BLaER1 treated with 17β-estradiol and CSF1 and Interleukin-3, amounts not matched to agents 10 nM and 100 nM (cell line): ENCODE data around the gene TRAF3IP1.

Experiments used
- H3K27ac ChIP-seq, 11 experiments: shearing (Covaris generic); formaldehyde crosslinking; 2 replicates each; pipeline ENCODE4 v1.8.1; 2022
- H3K27me3 ChIP-seq, 11 experiments: shearing (Covaris generic); formaldehyde crosslinking; 2 replicates each; pipeline ENCODE4 v1.8.1; 2022
- H3K36me3 ChIP-seq, 11 experiments: shearing (Covaris generic); formaldehyde crosslinking; 2 replicates each; pipeline ENCODE4 v1.8.1; 2022
- H3K4me1 ChIP-seq, 10 experiments: shearing (Covaris generic); formaldehyde crosslinking; 2 replicates each; pipeline ENCODE4 v1.8.1; 2022
- H3K4me2 ChIP-seq, 11 experiments: shearing (Covaris generic); formaldehyde crosslinking; 2 replicates each; pipeline ENCODE4 v1.8.1; 2022
- H3K4me3 ChIP-seq, 10 experiments: shearing (Covaris generic); formaldehyde crosslinking; 2 replicates each; pipeline ENCODE4 v1.8.1; 2022
- H3K9ac ChIP-seq, 11 experiments: shearing (Covaris generic); formaldehyde crosslinking; 2 replicates each; pipeline ENCODE4 v1.8.1; 2022
- H3K9me3 ChIP-seq, 11 experiments: shearing (Covaris generic); formaldehyde crosslinking; replicated peaks in 1 of 11; 2 replicates each; pipeline ENCODE4 v1.8.1; 2022
- H4K20me1 ChIP-seq, 11 experiments: shearing (Covaris generic); formaldehyde crosslinking; 2 replicates each; pipeline ENCODE4 v1.8.1; 2022
- Cebpa-rat ChIP-seq, 11 experiments: shearing (Covaris generic); IDR thresholded peaks; 2 replicates each; pipeline ENCODE4 v1.8.1; 2022

The TRAF3IP1 gene

DNA sequence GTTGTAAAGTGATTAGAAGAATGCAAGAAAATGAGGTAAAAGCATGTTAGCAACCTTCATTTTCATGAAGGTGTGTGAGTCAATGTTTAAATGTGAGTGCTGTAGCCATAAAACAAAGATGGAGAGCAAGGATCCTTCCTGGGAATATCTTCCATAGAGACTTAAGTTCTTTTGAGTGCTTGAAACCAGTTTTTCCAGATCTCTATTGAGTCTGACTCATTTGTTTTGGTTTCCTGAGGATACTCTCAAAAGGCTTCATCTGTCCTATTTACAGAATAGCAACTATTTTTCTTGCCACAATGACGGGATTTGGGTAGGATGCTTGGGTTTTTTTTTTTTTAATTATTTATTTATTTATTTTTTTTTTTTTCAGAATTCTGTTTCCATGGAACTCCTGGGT lies 60.5 kb downstream of the TRAF3IP1 start:
- Histone ChIP-seq H3K36me3 (peaks cover 9 to 31% (median 22%) of the 10 kb centered on the region in 11 experiments), H3K27me3 (peaks cover 0 to 19% (median 0%) of the 10 kb centered on the region in 11 experiments; a peak in 2 of 22 replicates), H3K4me3 (no peak overlapping the region), H3K9ac (no peak overlapping the region), H3K27ac (no peak overlapping the region), H4K20me1 (no peaks in the 10 kb centered on the region; a peak in 1 of 22 replicates), H3K4me2 (peak overlapping the region; percentile 28 to 72 (median 65); a peak in 21 of 22 replicates), H3K9me3 (peaks cover 15 to 47% (median 29%) of the 10 kb centered on the region in 11 experiments), H3K4me1 (peaks cover 36 to 59% (median 46%) of the 10 kb centered on the region in 10 experiments)
- TF ChIP-seq Cebpa-rat (IDR thresholded peaks at IDR 0.05), result no peak

DNA sequence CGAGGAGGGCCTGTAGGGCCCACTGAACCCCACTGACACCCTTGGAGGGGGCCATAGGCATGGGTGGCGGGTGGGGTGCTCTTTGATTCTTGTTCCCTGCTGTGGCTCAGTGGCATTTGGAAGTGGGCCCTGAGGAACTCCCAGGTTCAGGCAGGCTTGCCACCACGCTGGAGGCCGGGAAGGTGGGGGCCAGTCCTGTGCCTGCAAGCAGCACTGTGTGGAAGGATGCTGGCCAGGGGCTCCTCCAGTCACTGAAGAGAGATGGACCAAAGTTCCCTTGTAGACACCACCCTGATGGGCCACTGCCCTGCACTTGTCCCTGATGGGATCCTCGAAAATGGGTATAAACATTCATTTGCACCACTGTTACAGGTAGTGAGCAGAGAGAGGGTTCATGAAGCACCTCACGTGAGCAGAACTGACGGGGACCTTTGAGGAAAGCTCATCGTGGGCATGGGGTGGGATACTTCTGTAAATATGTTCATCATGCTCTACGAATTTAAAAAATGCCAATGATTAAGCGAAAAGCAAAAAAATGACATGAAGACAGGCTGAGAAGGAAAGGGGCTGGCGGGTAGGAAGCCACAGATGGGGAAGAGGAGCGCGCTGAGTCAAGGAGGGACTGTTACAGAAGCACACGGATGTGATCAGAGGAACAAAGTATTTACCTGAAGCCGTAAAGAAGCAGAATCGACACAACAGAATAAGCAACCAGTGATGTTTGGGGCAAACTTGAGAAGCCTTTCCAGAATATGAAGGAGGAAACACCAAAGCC lies 61.2 kb downstream of the TRAF3IP1 start:
- H3K4me2 ChIP-seq, result peak overlapping the region in 5 of 11 experiments; percentile 18 to 65 (median 26); a peak in 6 of 22 replicates
- H3K4me3 ChIP-seq, result no peak overlapping the region
- no peaks in the 10 kb centered on the region; a peak in 1 of 22 replicates for H4K20me1 ChIP-seq
- 0 out of 22 replicates have a peak overlapping the region, but pooled peaks of 1 of the 11 experiments have one; percentile 23 for H3K27ac ChIP-seq
- TF ChIP-seq Cebpa-rat (IDR thresholded peaks at IDR 0.05), result no peak
- peaks cover 0 to 17% (median 0%) of the 10 kb centered on the region in 11 experiments; a peak in 2 of 22 replicates for H3K27me3 ChIP-seq
- H3K4me1 ChIP-seq, result peaks cover 36 to 52% (median 43%) of the 10 kb centered on the region in 10 experiments
- peaks cover 9 to 31% (median 22%) of the 10 kb centered on the region in 11 experiments for H3K36me3 ChIP-seq
- no peak overlapping the region for H3K9ac ChIP-seq
- peaks cover 15 to 46% (median 27%) of the 10 kb centered on the region in 11 experiments for H3K9me3 ChIP-seq

DNA sequence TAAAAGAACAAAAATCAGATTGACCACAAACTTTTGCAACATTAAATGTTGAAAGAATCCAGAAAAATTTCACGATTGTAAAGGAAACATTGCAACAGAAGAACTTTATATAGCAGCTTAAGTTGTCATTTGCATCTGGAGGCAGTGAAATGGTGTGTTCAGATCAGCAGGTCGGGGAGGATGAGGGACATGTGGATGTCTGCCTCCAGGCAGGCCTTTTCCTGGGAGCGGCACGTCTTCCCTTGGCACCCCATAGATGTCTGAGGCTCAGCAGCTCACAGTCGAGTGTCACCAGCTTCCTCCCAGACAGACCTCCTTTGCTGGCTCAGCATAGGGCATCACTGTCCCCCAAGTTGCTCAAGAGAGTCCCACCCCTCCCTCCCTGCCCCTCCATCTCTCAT lies 62.1 kb downstream of the TRAF3IP1 start:
- H3K4me1 ChIP-seq, result peaks cover 28 to 43% (median 35%) of the 10 kb centered on the region in 10 experiments
- H3K36me3 ChIP-seq, result peaks cover 9 to 31% (median 22%) of the 10 kb centered on the region in 11 experiments
- no peak overlapping the region for H3K9ac ChIP-seq
- no peaks in the 10 kb centered on the region; a peak in 1 of 22 replicates for H4K20me1 ChIP-seq
- 0 out of 22 replicates have a peak overlapping the region, but pooled peaks of 3 of the 11 experiments have one; percentile 22 to 65 (median 36) for H3K4me2 ChIP-seq
- H3K9me3 ChIP-seq, result peaks cover 15 to 46% (median 27%) of the 10 kb centered on the region in 11 experiments
- no peak for TF ChIP-seq Cebpa-rat (IDR thresholded peaks at IDR 0.05)
- peaks cover 0 to 17% (median 0%) of the 10 kb centered on the region in 11 experiments; a peak in 2 of 22 replicates for H3K27me3 ChIP-seq
- no peak overlapping the region for H3K4me3 ChIP-seq
- no peak overlapping the region for H3K27ac ChIP-seq

DNA sequence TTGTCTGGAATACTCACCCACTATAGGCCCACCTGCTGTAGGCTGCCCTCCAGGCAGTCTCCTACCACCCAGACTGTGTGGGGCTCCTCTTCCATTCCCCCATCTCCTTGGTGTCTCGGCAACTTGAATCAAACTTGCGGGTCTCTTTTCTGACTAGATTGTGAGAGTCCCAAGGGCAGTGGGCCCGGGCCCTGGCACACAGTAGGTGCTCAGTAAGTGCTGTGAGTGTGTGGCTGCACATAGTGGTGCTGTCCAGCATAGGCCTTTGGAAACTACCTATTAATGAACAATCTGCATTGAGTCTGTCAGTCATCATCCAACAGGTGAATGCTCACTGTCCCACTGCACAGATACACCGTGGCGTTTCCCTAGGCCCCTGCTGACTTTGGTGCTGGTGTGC lies 62.8 kb downstream of the TRAF3IP1 start:
- Histone ChIP-seq H3K9me3 (peaks cover 15 to 46% (median 27%) of the 10 kb centered on the region in 11 experiments), H3K9ac (no peak overlapping the region), H3K36me3 (peaks cover 9 to 31% (median 22%) of the 10 kb centered on the region in 11 experiments), H3K4me3 (no peak overlapping the region; a peak in 1 of 20 replicates), H4K20me1 (no peaks in the 10 kb centered on the region; a peak in 1 of 22 replicates), H3K27ac (no peak overlapping the region), H3K4me2 (no peak overlapping the region), H3K4me1 (peaks cover 26 to 39% (median 29%) of the 10 kb centered on the region in 10 experiments), H3K27me3 (peaks cover 0 to 17% (median 0%) of the 10 kb centered on the region in 11 experiments; a peak in 2 of 22 replicates)
- TF ChIP-seq Cebpa-rat (IDR thresholded peaks at IDR 0.05), result no peak

DNA sequence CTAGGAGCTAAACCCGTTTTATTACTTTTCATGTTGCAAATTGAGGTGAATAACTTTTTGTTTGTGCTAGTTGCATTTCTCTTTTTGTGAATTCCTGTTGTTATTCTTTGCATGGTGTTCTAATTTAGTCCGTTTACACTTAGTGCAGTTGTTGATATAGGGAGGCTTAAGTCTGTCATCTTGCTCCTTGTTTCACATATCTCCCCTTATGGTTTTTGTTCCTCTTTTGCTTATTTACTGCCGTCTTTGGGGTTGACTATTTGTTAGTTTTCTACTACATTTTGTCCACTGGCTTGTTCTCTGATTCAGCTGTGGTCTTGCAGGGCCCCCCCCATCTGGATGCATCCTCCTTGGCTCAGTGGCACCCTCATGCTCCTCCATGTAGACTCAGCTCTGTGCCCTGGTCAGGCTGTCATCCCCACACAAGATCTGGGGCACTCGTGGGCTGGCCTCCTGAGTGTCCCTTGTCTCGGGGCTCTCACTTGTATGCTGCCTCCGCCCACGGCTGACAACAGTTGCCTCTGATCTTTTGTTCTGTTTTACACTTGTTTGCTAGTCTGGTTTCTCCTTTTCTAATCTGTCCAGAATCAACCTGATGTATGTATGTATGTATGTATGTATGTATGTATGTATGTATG lies 63.5 kb downstream of the TRAF3IP1 start:
- Histone ChIP-seq H3K4me3 (no peak overlapping the region), H3K9ac (no peak overlapping the region)

DNA sequence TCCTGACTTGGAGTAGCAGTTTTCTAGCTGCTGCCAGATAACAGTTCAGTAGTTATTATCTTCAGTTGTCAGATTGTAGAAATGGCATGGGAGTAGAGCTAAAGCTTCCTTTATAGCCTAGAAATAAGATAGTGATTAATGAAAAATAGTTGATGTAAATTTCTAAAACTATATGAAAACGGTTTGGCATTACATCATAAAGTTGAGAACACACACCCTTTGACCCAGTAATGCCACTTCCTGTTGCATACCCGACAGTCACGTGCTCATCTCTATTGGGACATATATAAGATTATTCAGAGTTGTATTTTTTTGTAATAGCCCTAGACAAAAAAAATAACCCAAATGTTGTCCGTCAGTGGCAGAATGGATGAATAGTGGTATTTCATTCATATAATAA lies 67.0 kb downstream of the TRAF3IP1 start:
- no peak overlapping the region for H3K9ac ChIP-seq
- TF ChIP-seq Cebpa-rat (IDR thresholded peaks at IDR 0.05), result no peak

More for the DNA sequence above, 63.5 kb downstream of the TRAF3IP1 start:
- H4K20me1 ChIP-seq, result no peaks in the 10 kb centered on the region; a peak in 1 of 22 replicates
- H3K9me3 ChIP-seq, result peaks cover 15 to 42% (median 27%) of the 10 kb centered on the region in 11 experiments
- peaks cover 9 to 34% (median 23%) of the 10 kb centered on the region in 11 experiments for H3K36me3 ChIP-seq
- no peak for TF ChIP-seq Cebpa-rat (IDR thresholded peaks at IDR 0.05)
- peaks cover 19 to 36% (median 25%) of the 10 kb centered on the region in 10 experiments for H3K4me1 ChIP-seq
- no peak overlapping the region for H3K4me2 ChIP-seq
- H3K27ac ChIP-seq, result no peak overlapping the region
- peaks cover 0 to 12% (median 0%) of the 10 kb centered on the region in 11 experiments; a peak in 2 of 22 replicates for H3K27me3 ChIP-seq

DNA sequence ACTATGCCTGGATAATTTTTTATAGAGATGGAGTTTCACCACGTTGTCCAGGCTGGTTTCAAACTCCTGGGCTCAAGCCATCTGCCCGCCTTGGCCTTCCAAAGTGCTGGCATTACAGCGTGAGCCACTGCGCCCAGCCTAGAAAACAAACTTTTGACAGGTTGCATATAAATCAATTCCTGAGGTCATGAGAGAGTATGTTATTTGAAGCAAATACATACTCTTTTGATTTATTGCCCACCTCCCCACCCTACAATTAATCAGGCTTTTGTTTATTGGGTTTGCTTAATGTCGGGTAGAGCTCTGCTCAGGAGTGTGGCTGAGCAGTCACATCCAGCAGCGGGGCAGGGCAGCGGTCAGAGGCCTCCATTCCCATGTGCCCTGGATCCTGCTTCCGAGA lies 68.5 kb downstream of the TRAF3IP1 start:
- Histone ChIP-seq H3K27ac (no peak overlapping the region), H4K20me1 (no peaks in the 10 kb centered on the region), H3K27me3 (no peaks in the 10 kb centered on the region), H3K4me3 (no peak overlapping the region), H3K36me3 (peaks cover 0 to 7% (median 3%) of the 10 kb centered on the region in 11 experiments; a peak in 6 of 22 replicates), H3K4me2 (no peak overlapping the region), H3K9ac (no peak overlapping the region), H3K9me3 (peaks cover 3 to 9% (median 5%) of the 10 kb centered on the region in 11 experiments; a peak in 19 of 22 replicates), H3K4me1 (peaks cover 0 to 7% (median 0%) of the 10 kb centered on the region in 10 experiments; a peak in 3 of 20 replicates)
- TF ChIP-seq Cebpa-rat (IDR thresholded peaks at IDR 0.05), result no peak

More for the DNA sequence above, 67.0 kb downstream of the TRAF3IP1 start:
- H3K27ac ChIP-seq, result no peak overlapping the region
- no peak overlapping the region for H3K4me3 ChIP-seq
- peaks cover 9 to 21% (median 14%) of the 10 kb centered on the region in 11 experiments; a peak in 21 of 22 replicates for H3K36me3 ChIP-seq
- H3K27me3 ChIP-seq, result no peaks in the 10 kb centered on the region
- H3K4me2 ChIP-seq, result no peak overlapping the region; a peak in 1 of 22 replicates
- H3K9me3 ChIP-seq, result peaks cover 15 to 23% (median 18%) of the 10 kb centered on the region in 11 experiments
- peaks cover 0 to 8% (median under 1%) of the 10 kb centered on the region in 10 experiments; a peak in 4 of 20 replicates for H3K4me1 ChIP-seq
- H4K20me1 ChIP-seq, result no peaks in the 10 kb centered on the region

DNA sequence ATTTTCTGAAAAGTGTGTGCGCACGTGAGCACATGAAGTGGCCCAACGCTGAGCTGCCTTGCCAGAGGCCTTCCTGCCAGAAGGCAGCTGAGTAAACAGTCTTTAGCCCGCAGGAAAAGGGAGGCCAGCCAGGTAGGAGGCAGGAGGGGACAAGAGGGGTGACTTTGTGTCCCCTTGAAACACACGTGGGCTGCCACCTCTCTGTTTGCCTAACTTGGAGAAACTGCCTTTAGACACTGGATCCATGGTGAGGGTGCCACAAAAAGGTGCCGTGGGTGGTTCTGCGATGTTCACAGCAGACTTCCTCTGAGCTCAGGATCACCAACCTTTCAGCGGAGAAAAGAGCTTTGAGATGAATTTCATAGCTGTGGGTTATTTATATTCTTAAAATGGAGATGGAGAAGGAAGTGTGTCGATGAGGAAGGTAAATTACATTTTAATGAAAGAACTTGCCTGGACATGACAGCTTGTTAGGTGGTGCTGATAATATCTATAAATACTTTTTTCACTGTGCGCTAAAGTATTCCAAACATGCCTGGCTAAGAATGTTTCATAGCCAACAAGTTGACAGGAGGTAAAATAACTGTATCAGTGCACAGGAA lies 69.8 kb downstream of the TRAF3IP1 start:
- Histone ChIP-seq H4K20me1 (no peaks in the 10 kb centered on the region), H3K36me3 (peaks cover 0 to 5% (median 0%) of the 10 kb centered on the region in 11 experiments; a peak in 4 of 22 replicates), H3K27me3 (no peaks in the 10 kb centered on the region), H3K4me3 (no peak overlapping the region), H3K4me2 (peak overlapping the region in 3 of 11 experiments; percentile 4 to 31 (median 7); a peak in 2 of 22 replicates), H3K27ac (no peak overlapping the region), H3K4me1 (peaks cover 0 to 7% (median 0%) of the 10 kb centered on the region in 10 experiments; a peak in 3 of 20 replicates), H3K9me3 (no peaks in the 10 kb centered on the region), H3K9ac (no peak overlapping the region)
- no peak for TF ChIP-seq Cebpa-rat (IDR thresholded peaks at IDR 0.05)
